ENCODE measurements around the gene UNC13D. TPM values are rescaled to one million over a fixed set of nuclear protein-coding genes. Genes with fewer than 3 reads are reported as not detected.

The UNC13D gene
- total RNA-seq, 1 donor from 2014 or later, result 10.7 TPM

- no peak for ATAC-seq
- peak; percentile 48 for DNase-seq (ENCODE audit: missing footprints)
- intact Hi-C loops (cut with DNase I), result no loop called here
Measured at GRCh38 chr17:75842411-75842810, 1.8 kb downstream of the UNC13D start.

GRCh38 chr17:75840799-75841164 lies 3.4 kb downstream of the UNC13D start:
- intact Hi-C loops (cut with DNase I), result no loop called here
- ATAC-seq (no peak), DNase-seq (ENCODE audit: missing footprints) (peak; percentile 13)

GRCh38 chr17:75839942-75840798 lies 4.0 kb downstream of the UNC13D start:
- no peak for ATAC-seq
- DNase-seq (ENCODE audit: missing footprints), result no peak
- intact Hi-C loops (cut with DNase I), result no loop called here

- DNase-seq (ENCODE audit: missing footprints) (no peak), ATAC-seq (peak; percentile 53)
- intact Hi-C loops (cut with DNase I), result no loop called here
Measured at GRCh38 chr17:75838410-75838809, 5.8 kb downstream of the UNC13D start.

GRCh38 chr17:75837899-75838298 lies 6.3 kb downstream of the UNC13D start:
- intact Hi-C loops (cut with DNase I), result no loop called here
- DNase-seq (ENCODE audit: missing footprints) (no peak), ATAC-seq (no peak)

GRCh38 chr17:75836605-75837004 lies 7.6 kb downstream of the UNC13D start:
- ATAC-seq (no peak), DNase-seq (ENCODE audit: missing footprints) (no peak)
- intact Hi-C loops (cut with DNase I), result no loop called here

GRCh38 chr17:75835654-75835987 lies 8.6 kb downstream of the UNC13D start:
- DNase-seq (ENCODE audit: missing footprints) (no peak), ATAC-seq (no peak)
- intact Hi-C loops (cut with DNase I), result no loop called here

- ATAC-seq, result no peak
- intact Hi-C loops (cut with DNase I), result no loop called here
- DNase-seq (ENCODE audit: missing footprints), result no peak
Measured at GRCh38 chr17:75834928-75835653, 9.1 kb downstream of the UNC13D start.

GRCh38 chr17:75834279-75834920 lies 9.8 kb downstream of the UNC13D start:
- intact Hi-C loops (cut with DNase I), result no loop called here
- DNase-seq (ENCODE audit: missing footprints) (no peak), ATAC-seq (no peak)

- ATAC-seq (peak; percentile 11), DNase-seq (ENCODE audit: missing footprints) (no peak)
- intact Hi-C loops (cut with DNase I), result no loop called here
Measured at GRCh38 chr17:75832652-75833400, 11.4 kb downstream of the UNC13D start.

- intact Hi-C loops (cut with DNase I), result no loop called here
- DNase-seq (ENCODE audit: missing footprints) (no peak), ATAC-seq (peak; percentile 5)
Measured at GRCh38 chr17:75832164-75832651, 12.0 kb downstream of the UNC13D start.

GRCh38 chr17:75831032-75831571 lies 13.1 kb downstream of the UNC13D start:
- ATAC-seq (no peak), DNase-seq (ENCODE audit: missing footprints) (no peak)
- intact Hi-C loops (cut with DNase I), result no loop called here

- DNase-seq (ENCODE audit: missing footprints) (no peak), ATAC-seq (no peak)
- intact Hi-C loops (cut with DNase I), result no loop called here
Measured at GRCh38 chr17:75830164-75831031, 13.8 kb downstream of the UNC13D start.

- intact Hi-C loops (cut with DNase I), result loop anchor here (5.0 kb wide), 1 partner anchor 37 kb away; no protein-coding TSS in a partner anchor
- ATAC-seq (no peak), DNase-seq (ENCODE audit: missing footprints) (no peak)
Measured at GRCh38 chr17:75829747-75830146, 14.5 kb downstream of the UNC13D start.

GRCh38 chr17:75828741-75829140 lies 15.5 kb downstream of the UNC13D start:
- DNase-seq (ENCODE audit: missing footprints), result no peak
- intact Hi-C loops (cut with DNase I), result loop anchor here (5.0 kb wide), 1 partner anchor 36 kb away; no protein-coding TSS in a partner anchor
- ATAC-seq, result no peak

GRCh38 chr17:75828076-75828400 lies 16.2 kb downstream of the UNC13D start:
- ATAC-seq (no peak), DNase-seq (ENCODE audit: missing footprints) (no peak)
- intact Hi-C loops (cut with DNase I), result loop anchor here (5.0 kb wide), 1 partner anchor 36 kb away; no protein-coding TSS in a partner anchor

- ATAC-seq (peak; percentile 74), DNase-seq (ENCODE audit: missing footprints) (peak; percentile 82)
- intact Hi-C loops (cut with DNase I), result loop anchor here (5.0 kb wide), 1 partner anchor 35 kb away; no protein-coding TSS in a partner anchor
Measured at GRCh38 chr17:75827308-75828075, 16.7 kb downstream of the UNC13D start.

Measured in Right ventricle myocardium inferior (tissue), 1 donor.